ENCODE results near the gene ODAD2.
"Not testable (repeated sequence)": the region's sequence is repeated elsewhere in the genome, so short reads cannot be mapped to it uniquely, and the experiment has no call there.

The ODAD2 gene

GRCh38 chr10:27970795-27971194, 28.1 kb downstream of the ODAD2 start:
- FAIRE-seq; DNase-seq (ENCODE audit: extremely low spot score, insufficient read length, low read depth): not testable (repeated sequence)

- not testable (repeated sequence) for DNase-seq (ENCODE audit: extremely low spot score, insufficient read length, low read depth); FAIRE-seq
Observed at GRCh38 chr10:27969931-27970330, 28.9 kb downstream of the ODAD2 start.

- DNase-seq (ENCODE audit: extremely low spot score, insufficient read length, low read depth) (no peak), FAIRE-seq (no peak)
Observed at GRCh38 chr10:27959093-27959715, 39.7 kb downstream of the ODAD2 start.

- not testable (repeated sequence) for DNase-seq (ENCODE audit: extremely low spot score, insufficient read length, low read depth)
- FAIRE-seq = peak; percentile 63
Observed at GRCh38 chr10:27958383-27958782, 40.5 kb downstream of the ODAD2 start.

GRCh38 chr10:27950242-27950564, 48.7 kb downstream of the ODAD2 start:
- FAIRE-seq = no peak
- DNase-seq (ENCODE audit: extremely low spot score, insufficient read length, low read depth) = no peak

GRCh38 chr10:27949528-27950241, 49.2 kb downstream of the ODAD2 start:
- FAIRE-seq = no peak
- no peak for DNase-seq (ENCODE audit: extremely low spot score, insufficient read length, low read depth)

- FAIRE-seq (no peak), DNase-seq (ENCODE audit: extremely low spot score, insufficient read length, low read depth) (no peak)
Observed at GRCh38 chr10:27948186-27948585, 50.7 kb downstream of the ODAD2 start.

- FAIRE-seq (no peak), DNase-seq (ENCODE audit: extremely low spot score, insufficient read length, low read depth) (no peak)
Observed at GRCh38 chr10:27947540-27947939, 51.3 kb downstream of the ODAD2 start.

GRCh38 chr10:27944005-27944404, 54.9 kb downstream of the ODAD2 start:
- FAIRE-seq = no peak

GRCh38 chr10:27914888-27915287, 84.0 kb downstream of the ODAD2 start:
- DNase-seq (ENCODE audit: extremely low spot score, insufficient read length, low read depth) = no peak
- FAIRE-seq = no peak

More at GRCh38 chr10:27944005-27944404, 54.9 kb downstream of the ODAD2 start:
- DNase-seq (ENCODE audit: extremely low spot score, insufficient read length, low read depth) = no peak

- no peak for FAIRE-seq
- no peak for DNase-seq (ENCODE audit: extremely low spot score, insufficient read length, low read depth)
Observed at GRCh38 chr10:27912231-27912630, 86.6 kb downstream of the ODAD2 start.

- DNase-seq (ENCODE audit: extremely low spot score, insufficient read length, low read depth) (no peak), FAIRE-seq (no peak)
Observed at GRCh38 chr10:27911539-27911938, 87.3 kb downstream of the ODAD2 start.

- DNase-seq (ENCODE audit: extremely low spot score, insufficient read length, low read depth) (no peak), FAIRE-seq (no peak)
Observed at GRCh38 chr10:27911011-27911410, 87.9 kb downstream of the ODAD2 start.

- FAIRE-seq (no peak), DNase-seq (ENCODE audit: extremely low spot score, insufficient read length, low read depth) (no peak)
Observed at GRCh38 chr10:27908231-27908630, 90.6 kb downstream of the ODAD2 start.

GRCh38 chr10:27899485-27899884, 99.4 kb downstream of the ODAD2 start:
- not testable (repeated sequence) for DNase-seq (ENCODE audit: extremely low spot score, insufficient read length, low read depth); FAIRE-seq

GRCh38 chr10:27899058-27899457, 99.8 kb downstream of the ODAD2 start:
- no peak for DNase-seq (ENCODE audit: extremely low spot score, insufficient read length, low read depth)
- FAIRE-seq = no peak

- DNase-seq (ENCODE audit: extremely low spot score, insufficient read length, low read depth) = no peak
Observed at GRCh38 chr10:27893358-27893954, 105.4 kb downstream of the ODAD2 start.

GRCh38 chr10:27890971-27891370, 107.9 kb downstream of the ODAD2 start:
- no peak for DNase-seq (ENCODE audit: extremely low spot score, insufficient read length, low read depth)
- FAIRE-seq = no peak

More at GRCh38 chr10:27893358-27893954, 105.4 kb downstream of the ODAD2 start:
- FAIRE-seq = no peak

- DNase-seq (ENCODE audit: extremely low spot score, insufficient read length, low read depth) = no peak
- FAIRE-seq = no peak
Observed at GRCh38 chr10:27889518-27889917, 109.4 kb downstream of the ODAD2 start.

GRCh38 chr10:27884185-27884641, 114.7 kb downstream of the ODAD2 start:
- FAIRE-seq (no peak), DNase-seq (ENCODE audit: extremely low spot score, insufficient read length, low read depth) (no peak)

GRCh38 chr10:27878281-27878680, 120.6 kb downstream of the ODAD2 start:
- FAIRE-seq = no peak
- no peak for DNase-seq (ENCODE audit: extremely low spot score, insufficient read length, low read depth)
